Measurements from ENCODE around the gene TTYH2.

The TTYH2 gene

GRCh38 chr17:74201948-74202347, 11.4 kb upstream of the TTYH2 start:
- TF ChIP-seq EGR1 (IDR thresholded peaks at IDR 0.05) (no peak), YY1 (IDR thresholded peaks at IDR 0.05; ENCODE audit: low read depth) (no peak), USF1 (IDR thresholded peaks at IDR 0.05) (no peak), TAF1 (IDR thresholded peaks at IDR 0.05; ENCODE audit: low read depth) (no peak), REST (IDR thresholded peaks at IDR 0.05; ENCODE audit: low read depth) (no peak), MAX (IDR thresholded peaks at IDR 0.05) (no peak), NFIC (IDR thresholded peaks at IDR 0.05) (no peak), TEAD4 (IDR thresholded peaks at IDR 0.05) (no peak)

- TF ChIP-seq CEBPB (IDR thresholded peaks at IDR 0.05) (no peak), FOXM1 (IDR thresholded peaks at IDR 0.05; ENCODE audit: borderline replicate concordance, low read depth) (no peak), NFIC (IDR thresholded peaks at IDR 0.05) (no peak), REST (IDR thresholded peaks at IDR 0.05; ENCODE audit: low read depth) (no peak), EP300 (IDR thresholded peaks at IDR 0.05; ENCODE audit: borderline replicate concordance) (no peak), ZBTB7A (IDR thresholded peaks at IDR 0.05; ENCODE audit: low read depth) (no peak), TEAD4 (IDR thresholded peaks at IDR 0.05) (no peak), MAX (IDR thresholded peaks at IDR 0.05) (no peak), USF1 (IDR thresholded peaks at IDR 0.05) (no peak), TAF1 (IDR thresholded peaks at IDR 0.05; ENCODE audit: low read depth) (no peak), TCF12 (IDR thresholded peaks at IDR 0.05; ENCODE audit: low read depth) (no peak), EGR1 (IDR thresholded peaks at IDR 0.05) (no peak), RAD21 (IDR thresholded peaks at IDR 0.05; ENCODE audit: low read depth) (no peak), YY1 (IDR thresholded peaks at IDR 0.05; ENCODE audit: low read depth) (no peak), CREB1 (IDR thresholded peaks at IDR 0.05; ENCODE audit: low read depth) (no peak)
Measured at GRCh38 chr17:74202938-74203337, 10.4 kb upstream of the TTYH2 start.

- no peak for TF ChIP-seq CREB1 (IDR thresholded peaks at IDR 0.05; ENCODE audit: low read depth)
- peak; percentile 63 for TF ChIP-seq YY1 (IDR thresholded peaks at IDR 0.05; ENCODE audit: low read depth)
- peak; percentile 63; the same call in 1 of the 2 replicates for TF ChIP-seq EGR1 (IDR thresholded peaks at IDR 0.05)
- TF ChIP-seq USF1 (IDR thresholded peaks at IDR 0.05) = peak; percentile 34; the same call in 1 of the 2 replicates
- 0 out of 2 replicates have a peak, but pooled peaks have one; percentile 36 for TF ChIP-seq FOXM1 (IDR thresholded peaks at IDR 0.05; ENCODE audit: borderline replicate concordance, low read depth)
- TF ChIP-seq RAD21 (IDR thresholded peaks at IDR 0.05; ENCODE audit: low read depth) = peak; percentile 31; the same call in 1 of the 2 replicates
- TF ChIP-seq TEAD4 (IDR thresholded peaks at IDR 0.05) = peak; percentile 54
- TF ChIP-seq TCF12 (IDR thresholded peaks at IDR 0.05; ENCODE audit: low read depth) = peak; percentile 65
- peak; percentile 96 for TF ChIP-seq MAX (IDR thresholded peaks at IDR 0.05)
- peak; percentile 43; the same call in 1 of the 2 replicates for TF ChIP-seq NFIC (IDR thresholded peaks at IDR 0.05)
- TF ChIP-seq CEBPB (IDR thresholded peaks at IDR 0.05) = peak; percentile 38; the same call in 1 of the 2 replicates
- peak; percentile 62; the same call in 1 of the 2 replicates for TF ChIP-seq EP300 (IDR thresholded peaks at IDR 0.05; ENCODE audit: borderline replicate concordance)
- peak; percentile 42; the same call in 1 of the 2 replicates for TF ChIP-seq REST (IDR thresholded peaks at IDR 0.05; ENCODE audit: low read depth)
- TF ChIP-seq TAF1 (IDR thresholded peaks at IDR 0.05; ENCODE audit: low read depth) = peak; percentile 100
- no peak for TF ChIP-seq ZBTB7A (IDR thresholded peaks at IDR 0.05; ENCODE audit: low read depth)
Measured at GRCh38 chr17:74203439-74204240, 9.7 kb upstream of the TTYH2 start, which contains the start of gene RPL38. Gene RPL38 (plus strand): TSS chr17:74203678. CDS start chr17:74203956, 278 bp downstream.
